ENCODE results near the gene TMEM221.

The TMEM221 gene

DNA sequence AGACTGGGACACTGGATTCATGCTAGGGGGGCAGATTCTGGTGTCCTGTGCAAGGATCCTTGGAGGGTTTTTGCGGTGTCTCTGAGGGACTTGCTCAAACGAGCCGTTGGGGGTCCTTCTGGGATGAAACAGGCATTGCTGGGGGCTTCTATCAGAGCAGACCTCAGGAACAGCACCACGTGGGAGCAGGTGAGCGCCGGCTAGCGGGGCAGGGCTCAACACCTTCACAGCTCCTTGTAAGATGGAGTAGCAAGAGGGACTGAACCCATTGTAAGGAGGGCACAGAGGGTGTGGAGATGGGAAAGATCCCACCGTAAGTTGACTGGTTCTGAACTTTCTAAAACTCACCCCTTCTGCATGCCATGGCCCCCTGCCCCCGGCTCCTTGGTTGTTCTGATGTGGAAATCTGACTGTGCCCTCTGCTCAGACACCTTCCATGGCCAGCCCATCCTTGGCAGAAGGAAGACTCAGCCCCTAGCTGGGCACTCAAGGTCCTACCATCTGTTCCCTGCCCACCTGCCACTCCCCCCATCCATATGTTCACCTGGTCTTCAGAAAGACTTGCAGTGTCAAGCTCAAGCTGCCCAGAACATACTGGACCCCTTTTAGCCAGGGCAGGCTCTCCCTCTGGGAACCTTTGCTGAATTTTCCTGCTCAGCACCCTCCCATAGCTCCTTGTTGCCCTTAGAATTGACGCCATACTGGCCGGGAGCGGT, 23.1 kb upstream of the TMEM221 start:
- no peak for DNase-seq (ENCODE audit: low read depth)

DNA sequence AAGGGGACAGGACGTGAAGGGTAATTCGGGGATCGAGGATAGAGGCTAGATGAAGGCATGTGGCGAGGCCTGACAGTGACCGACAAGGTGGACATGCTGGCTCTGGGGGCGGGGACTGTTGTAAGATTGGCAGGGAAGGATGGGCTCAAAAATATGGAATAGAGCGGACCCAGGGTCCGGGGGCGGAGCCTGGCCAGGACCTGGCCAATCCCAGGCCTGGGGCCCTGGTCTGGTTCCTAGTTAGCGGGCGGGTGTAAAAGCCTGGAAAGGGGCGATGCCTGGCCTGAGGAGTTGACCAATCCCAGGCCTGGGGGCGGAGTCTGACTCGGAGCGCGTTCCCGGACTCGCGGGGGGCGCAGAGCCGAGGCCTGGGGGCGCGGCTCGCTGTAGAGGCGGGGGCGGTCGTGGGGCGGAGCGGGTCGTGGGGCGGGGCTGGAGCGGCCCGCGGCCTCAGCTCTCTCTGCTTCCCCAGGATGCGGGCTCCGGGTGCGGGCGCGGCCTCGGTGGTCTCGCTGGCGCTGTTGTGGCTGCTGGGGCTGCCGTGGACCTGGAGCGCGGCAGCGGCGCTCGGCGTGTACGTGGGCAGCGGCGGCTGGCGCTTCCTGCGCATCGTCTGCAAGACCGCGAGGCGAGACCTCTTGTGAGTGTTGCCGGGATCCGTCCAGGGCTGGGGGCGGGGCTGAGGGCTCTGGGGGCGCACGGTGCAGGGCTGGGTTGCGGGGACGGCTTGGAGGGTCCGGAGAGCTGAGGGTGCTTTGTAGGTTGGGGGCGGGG, 21.8 kb upstream of the TMEM221 start, which contains the start of gene SLC27A1:
SLC27A1 (plus strand) TSS at position 457 of the 774 bp plus-strand sequence; CDS start at position 474, 17 bp downstream.
- DNase-seq (ENCODE audit: low read depth): peak; percentile 99

- peak; percentile 87 for DNase-seq (ENCODE audit: low read depth)
These were observed 21.1 kb upstream of the TMEM221 start for GRCh38 chr19:17469481-17470067.

DNA sequence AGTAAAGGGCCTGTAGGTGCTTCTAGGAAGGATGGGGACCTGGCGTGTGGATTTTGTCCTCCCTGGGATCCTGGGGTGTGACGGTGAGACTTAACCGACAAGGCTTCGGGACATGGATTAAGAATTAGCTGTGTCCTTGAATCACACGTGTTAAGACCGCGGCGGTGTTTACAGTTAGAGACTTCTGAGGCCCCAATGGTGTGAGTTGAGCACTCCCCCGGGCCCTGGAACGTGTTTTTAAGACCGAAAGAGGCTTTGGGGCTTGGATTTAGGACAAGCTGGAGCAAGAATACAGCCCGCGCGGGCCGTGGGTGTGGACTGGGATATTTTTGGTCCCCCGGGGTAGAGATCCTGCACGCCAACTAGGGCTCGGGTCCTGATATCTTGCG, 20.6 kb upstream of the TMEM221 start:
- DNase-seq (ENCODE audit: low read depth): no peak

DNA sequence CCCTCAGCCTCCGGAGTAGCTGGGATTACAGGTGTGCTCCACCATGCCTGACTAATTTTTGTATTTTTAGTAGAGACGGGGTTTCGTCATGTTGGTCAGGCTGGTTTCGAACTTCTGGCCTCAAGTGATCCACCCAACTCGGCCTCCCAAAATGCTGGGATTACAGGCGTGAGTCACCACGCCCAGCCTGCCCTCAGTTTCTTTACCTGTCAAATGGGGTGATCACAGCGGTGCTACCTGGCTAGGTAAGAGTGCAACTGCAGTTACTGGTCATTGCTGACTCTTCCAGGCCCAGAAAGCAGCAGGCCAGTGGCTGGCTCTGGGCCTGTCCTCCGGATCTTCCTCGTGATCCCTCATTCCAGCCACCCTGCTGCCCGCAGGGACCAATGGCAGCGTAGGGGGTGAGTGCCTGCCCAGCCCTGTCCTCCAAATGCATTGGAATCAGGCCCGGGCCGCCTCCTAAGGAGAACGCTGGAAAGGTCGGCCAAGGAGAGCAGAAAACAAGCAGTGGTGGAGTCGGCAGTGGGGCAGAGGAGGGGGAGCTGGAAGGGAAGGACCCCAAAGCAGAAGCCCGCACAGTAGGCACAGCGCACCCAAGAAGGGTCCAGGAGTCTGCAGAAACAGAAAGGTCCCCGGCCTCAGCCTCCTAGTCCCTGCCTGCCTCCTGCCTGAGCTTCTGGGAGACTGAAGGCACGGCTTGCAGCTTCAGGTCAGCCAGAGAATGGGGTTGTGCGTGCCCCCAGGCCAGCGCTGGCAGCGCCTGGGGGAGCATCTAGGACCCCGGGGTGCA, 20.0 kb upstream of the TMEM221 start:
- no peak for DNase-seq (ENCODE audit: low read depth)

DNA sequence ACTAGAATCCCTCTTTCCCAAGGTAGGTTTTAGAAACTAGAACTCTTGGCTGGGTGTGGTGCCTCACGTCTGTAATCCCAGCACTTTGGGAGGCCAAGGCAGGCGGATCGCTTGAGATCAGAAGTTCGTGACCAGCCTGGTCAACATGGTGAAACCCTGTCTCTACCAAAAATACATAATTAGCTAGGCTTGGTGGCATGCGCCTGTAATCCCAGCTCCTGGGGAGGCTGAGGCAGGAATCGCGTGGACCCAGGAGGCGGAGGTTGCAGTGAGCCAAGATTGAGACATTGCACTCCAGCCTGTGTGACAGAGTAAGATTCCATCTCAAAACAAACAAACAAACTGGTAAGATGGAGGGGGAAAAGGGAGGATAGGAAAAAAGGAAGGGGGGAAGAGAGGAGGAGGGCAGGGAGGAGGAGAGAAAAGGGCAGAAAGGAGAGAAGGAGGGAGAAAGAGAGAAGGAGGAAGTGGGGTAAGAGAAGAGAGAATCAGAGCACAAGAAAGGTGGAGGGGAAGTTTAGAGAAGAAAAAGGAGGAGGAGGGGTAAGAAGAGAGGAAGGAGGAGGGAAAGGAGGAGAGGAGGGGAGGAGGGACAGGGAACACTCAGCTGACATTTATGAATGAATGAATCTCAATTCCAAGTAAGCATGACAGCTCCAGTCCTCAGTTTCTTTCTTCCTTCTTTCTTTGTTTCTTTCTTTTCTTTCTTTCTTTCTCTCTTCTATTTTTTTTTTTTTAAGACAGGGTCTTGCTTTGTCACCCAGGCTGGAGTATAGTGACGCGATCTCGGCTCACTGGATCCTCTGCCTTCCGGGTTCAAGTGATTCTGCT, 19.2 kb upstream of the TMEM221 start:
- DNase-seq (ENCODE audit: low read depth): no peak

- no peak for DNase-seq (ENCODE audit: low read depth)
These were observed 18.0 kb upstream of the TMEM221 start for GRCh38 chr19:17466487-17466850.

DNA sequence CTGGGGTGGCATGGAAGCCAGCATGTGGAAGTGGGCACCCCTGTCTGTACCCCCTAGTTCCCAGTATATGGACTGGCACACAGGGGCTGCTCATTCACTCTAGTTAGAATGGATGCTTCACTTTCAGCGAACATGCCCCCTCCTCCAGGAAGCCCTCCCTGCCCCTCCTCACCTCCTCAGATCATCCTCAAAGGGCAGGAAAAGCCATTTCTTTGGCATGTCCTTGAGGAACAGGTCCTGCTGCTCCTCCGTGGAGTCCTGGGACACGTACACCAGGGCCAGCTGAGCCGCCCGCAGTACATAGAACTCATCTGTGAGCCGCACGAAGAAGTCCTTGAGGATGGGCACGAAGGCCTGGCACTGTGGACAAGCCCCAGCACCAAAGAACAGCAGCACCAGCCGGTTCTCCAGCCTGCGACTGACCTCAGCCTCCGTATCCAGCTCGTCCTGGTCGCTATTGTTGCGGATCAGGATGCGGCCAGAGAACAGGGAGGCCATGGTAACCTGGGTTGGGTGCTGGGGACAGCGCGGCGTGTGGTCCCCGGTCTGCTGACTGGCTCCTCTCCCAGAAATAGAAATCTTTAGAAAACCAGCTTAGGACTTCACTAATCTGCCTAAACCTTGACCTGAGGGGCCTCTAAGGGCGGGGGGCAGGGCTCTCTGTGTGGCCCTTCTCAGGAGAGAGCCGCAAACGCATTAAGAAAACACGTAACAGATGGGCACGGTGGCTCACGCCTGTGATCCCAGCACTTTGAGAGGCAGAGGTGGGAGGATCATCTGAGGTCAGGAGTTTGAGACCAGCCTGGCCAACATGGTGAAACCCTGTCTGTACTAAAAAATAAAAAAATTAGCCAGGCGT, 12.1 kb upstream of the TMEM221 start, which contains the start of gene NXNL1:
NXNL1 (minus strand) TSS at position 555 of the 859 bp plus-strand sequence; CDS start at position 498, 57 bp downstream.
- no peak for DNase-seq (ENCODE audit: low read depth)

- DNase-seq (ENCODE audit: low read depth): no peak
These were observed 10.5 kb upstream of the TMEM221 start for GRCh38 chr19:17458970-17459369.

DNA sequence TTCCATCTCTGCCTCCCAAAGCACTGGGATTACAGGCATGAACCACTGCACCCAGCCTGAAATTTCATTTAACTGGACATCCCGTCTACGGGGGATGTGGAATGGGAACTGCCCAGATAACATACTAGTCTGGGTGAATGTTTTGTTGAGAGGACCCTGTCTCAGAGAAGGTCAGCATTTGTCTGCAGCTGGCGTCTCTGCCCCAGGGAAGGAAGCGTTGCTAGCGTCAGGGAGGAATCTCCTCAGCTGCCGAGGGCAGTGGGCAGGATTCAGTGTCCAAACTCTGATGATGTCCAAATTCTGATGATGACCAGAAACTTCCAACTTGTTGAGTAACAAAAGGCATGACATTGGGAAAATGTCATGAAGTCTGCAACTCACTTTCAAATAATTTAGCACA, 9.1 kb upstream of the TMEM221 start:
- DNase-seq (ENCODE audit: low read depth): no peak

- no peak for DNase-seq (ENCODE audit: low read depth)
These were observed 7.7 kb upstream of the TMEM221 start for GRCh38 chr19:17456127-17456526.

DNA sequence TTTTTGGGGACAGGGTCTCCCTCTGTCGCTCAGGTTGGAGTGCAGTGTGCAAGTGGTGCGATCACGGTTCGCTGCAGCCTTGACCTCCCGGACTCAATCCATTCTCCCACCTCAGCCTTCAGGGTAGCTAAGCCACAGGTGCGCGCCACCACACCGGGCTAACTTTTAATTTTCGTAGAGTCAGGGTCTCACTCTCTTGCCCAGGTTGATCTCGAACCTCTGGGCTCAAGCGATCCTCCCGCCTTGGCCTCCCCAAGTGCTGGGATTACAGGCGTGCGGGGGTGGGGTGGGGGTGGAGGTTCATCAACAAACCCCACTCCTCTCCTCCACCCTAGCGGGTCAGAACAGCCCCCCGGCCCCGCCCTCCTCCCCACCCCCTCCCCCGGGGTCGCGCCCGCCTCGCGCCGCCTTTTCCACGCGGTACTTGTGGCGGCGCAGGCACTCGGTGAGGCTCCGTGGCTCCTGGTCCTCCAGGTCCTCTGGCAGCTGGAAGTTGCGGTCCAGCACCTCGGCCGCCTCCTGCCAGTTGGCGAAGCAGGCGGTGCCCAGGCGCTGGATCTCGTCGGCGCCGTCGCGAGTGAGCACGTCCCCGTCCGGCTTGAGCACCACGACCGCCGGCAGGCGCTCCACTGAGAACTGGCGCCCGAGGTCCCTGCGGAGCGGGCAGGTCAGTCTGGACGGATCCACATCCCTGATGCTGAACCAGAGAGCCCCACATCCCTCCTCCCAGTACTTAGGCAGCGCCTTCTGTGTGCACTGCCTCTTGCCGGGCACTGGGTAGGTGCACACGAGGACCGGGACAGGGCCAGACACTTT, 7.0 kb upstream of the TMEM221 start:
- no peak for DNase-seq (ENCODE audit: low read depth)

GRCh38 chr19:17454576-17455071, 6.2 kb upstream of the TMEM221 start:
- DNase-seq (ENCODE audit: low read depth): no peak

GRCh38 chr19:17451820-17452219, 3.4 kb upstream of the TMEM221 start:
- no peak for DNase-seq (ENCODE audit: low read depth)

DNA sequence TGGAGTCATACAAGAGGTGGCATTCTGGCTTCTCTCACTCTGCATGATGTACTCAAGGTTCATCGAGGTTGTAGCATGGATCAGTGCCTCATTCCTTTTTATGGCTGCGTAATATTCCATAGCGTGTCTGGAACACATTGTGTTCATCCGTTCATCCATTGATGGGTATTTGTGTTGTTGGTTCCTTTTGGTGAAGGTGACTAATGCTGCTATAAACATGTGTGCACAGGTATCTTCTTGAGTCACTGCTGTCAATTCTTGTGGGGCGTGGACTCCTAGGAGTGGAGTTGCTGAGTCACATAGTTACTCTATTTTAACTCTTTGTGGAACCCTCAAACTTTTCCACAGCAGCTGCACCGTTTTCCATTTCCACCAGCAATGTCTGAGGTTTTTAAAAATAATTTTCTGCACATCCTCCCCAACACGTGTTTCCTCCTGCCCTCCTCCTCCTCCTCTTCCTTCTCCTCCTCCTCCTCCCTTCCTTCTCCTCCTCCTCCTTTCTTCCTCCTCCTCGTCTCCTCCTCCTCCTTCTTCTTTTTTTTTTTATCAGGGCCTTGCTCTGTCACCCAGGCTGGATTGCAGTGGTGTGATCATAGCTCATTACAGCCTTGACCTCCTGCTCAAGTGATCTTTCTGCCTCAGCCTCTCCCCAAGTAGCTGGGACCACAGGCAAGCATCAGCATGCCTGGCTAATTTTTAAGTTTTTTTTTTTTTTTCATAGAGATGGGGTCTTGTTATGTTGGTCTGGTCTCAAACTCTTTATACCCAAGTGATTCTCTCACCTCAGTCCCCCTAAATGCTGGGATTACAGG, 2.0 kb upstream of the TMEM221 start:
- no peak for DNase-seq (ENCODE audit: low read depth)

DNA sequence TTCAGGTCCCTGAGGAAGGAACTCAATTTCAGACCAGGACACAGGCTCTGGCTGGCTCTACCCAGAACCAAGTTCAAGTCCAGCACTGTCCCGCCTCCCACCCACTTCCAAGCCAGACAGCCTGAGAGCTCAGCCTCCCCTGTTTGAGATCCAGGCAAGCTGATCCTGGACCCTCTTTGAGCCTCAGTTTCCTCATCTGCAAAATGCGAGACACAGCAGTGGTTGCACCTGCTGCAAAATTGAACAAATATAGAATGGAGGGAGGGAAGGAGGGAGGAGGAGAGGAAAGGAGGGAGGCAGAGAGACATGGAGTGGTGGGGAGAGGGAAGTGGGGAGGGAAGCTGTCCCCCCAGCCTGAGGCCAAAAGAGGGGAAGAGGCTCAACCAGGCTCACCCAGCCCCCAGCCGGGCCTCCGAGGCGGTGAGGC, 751 bp downstream of the TMEM221 start:
- DNase-seq (ENCODE audit: low read depth): no peak

DNA sequence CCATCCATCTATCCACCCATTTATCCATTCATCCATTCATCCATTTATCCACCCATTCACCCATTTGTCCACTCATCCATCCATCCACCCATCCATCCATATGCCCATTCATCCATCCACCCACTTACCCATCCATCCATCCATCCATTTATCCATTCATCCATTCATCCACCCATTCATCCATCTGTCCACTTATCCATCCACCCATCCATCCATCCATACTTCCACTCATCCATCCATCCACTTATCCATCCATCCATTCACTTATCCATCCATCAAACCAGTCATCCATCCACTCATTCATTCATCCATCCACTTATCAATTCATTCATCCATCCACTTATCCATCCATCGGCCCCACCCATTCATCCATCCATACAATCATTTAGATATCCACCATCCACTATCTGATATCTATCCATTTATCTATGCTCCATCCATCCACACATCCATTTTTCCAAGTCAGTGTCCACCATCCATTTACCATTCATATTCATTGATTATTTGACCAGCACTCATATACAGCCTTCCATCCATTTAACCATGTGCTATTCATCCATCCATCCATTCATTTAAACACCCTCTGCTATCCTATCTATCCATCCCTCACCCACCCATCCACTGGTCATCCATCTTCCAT, 2.8 kb downstream of the TMEM221 start:
- DNase-seq (ENCODE audit: low read depth): no peak
